Peyer's patch (tissue), 4 donors: ENCODE data around the gene NME8.

Experiments
- POLR2A ChIP-seq, 2 donors: fragments of 450-650 bp; IDR thresholded peaks; one replicate each; pipeline ENCODE4 v1.5.1; 2017; ENCODE audit warnings: antibody characterized with exemption in 2 of 2, mild to moderate bottlenecking in 2 of 2, moderate library complexity in 2 of 2
- TF ChIP-seq, protein P1 (sequence below), 6 experiments: fragments of 450-650 bp in 4 of 6; fragments of 200-600 bp in 2 of 6; sonication (generic) in 1 of 6; IDR thresholded peaks; one replicate each; pipeline ENCODE4 v1.5.1; 2017 to 2019; ENCODE audit warnings: antibody characterized with exemption in 6 of 6, mild to moderate bottlenecking in 3 of 6, moderate library complexity in 1 of 6

DNA sequence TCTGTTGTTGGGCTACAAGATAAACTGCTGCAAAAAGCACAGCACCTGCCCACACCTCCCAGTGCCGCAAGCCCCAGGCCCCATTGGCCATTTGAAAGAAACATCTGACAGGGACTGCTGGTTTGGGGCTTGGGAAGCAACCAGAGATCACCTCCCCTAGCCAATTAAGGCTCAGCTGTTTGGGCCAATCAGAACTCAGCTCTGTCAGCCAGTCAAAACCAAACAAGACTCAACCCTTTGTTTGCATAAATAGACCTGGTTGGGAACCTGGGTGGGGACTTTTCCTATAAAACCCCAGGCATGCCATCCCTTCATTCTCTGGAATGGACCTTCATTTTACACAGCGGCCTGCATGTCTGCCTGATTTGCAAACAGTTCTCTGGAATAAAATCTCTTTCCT is 17.2 kb upstream of the NME8 start:
- TF ChIP-seq, protein P1, sequence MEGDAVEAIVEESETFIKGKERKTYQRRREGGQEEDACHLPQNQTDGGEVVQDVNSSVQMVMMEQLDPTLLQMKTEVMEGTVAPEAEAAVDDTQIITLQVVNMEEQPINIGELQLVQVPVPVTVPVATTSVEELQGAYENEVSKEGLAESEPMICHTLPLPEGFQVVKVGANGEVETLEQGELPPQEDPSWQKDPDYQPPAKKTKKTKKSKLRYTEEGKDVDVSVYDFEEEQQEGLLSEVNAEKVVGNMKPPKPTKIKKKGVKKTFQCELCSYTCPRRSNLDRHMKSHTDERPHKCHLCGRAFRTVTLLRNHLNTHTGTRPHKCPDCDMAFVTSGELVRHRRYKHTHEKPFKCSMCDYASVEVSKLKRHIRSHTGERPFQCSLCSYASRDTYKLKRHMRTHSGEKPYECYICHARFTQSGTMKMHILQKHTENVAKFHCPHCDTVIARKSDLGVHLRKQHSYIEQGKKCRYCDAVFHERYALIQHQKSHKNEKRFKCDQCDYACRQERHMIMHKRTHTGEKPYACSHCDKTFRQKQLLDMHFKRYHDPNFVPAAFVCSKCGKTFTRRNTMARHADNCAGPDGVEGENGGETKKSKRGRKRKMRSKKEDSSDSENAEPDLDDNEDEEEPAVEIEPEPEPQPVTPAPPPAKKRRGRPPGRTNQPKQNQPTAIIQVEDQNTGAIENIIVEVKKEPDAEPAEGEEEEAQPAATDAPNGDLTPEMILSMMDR (IDR thresholded peaks at IDR 0.05), result no peak
- TF ChIP-seq POLR2A (IDR thresholded peaks at IDR 0.05), result no peak
